Measurements from ENCODE around the gene C6orf163. TPM values are rescaled to one million over a fixed set of nuclear protein-coding genes. Genes with fewer than 3 reads are reported as not detected.

Gene C6orf163
- total and polyA plus RNA-seq, 2 of the 4 experiments (the other 2 are of a cell fraction): 0.55 to 0.90 TPM

DNA sequence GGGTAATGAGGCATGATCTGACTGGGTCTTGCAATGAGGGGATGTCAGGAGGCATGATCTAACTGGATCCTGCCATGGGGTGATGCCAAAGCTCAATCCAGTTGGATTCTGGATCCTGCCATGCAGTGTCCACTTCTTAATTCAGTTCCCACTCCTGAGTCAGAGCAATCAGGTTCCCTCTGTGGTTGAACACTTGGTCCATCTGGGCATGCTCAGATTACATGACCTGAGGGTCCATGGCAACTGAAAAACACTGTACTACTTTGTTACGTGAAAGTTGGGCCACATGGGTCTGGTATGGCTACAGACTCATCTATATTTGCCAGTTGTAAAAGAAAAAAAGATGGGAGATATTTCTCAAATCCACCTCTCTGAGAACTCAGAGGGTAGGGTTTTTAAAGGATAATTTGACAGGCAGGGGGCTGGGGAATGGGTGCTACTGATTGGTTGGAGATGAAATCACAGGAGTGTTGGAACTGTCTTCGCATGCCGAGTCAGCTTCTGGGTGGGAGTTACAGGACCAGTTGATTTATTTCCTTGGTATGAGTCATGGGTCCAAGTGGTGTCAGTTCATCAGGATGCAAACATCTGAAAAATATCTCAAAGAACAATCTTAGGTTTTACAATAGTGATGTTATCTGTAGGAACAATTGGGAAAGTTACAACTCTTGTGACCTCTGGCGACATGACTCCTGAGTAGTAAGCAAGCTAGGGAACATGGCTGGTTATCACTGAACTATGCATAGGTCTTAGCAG, 21.6 kb downstream of the C6orf163 start:
- Histone ChIP-seq H3K4me3 (ENCODE audit: insufficient read depth, low read depth, low read length) (no peak overlapping the region), H3K9me1 (ENCODE audit: insufficient read depth, low read length) (no peaks in the 10 kb centered on the region), H3K18ac (ENCODE audit: low read depth, low read length) (no peak overlapping the region), H3K79me1 (ENCODE audit: low read depth in 1 of 2, low read length in 2 of 2) (no peaks in the 10 kb centered on the region), H4K91ac (ENCODE audit: insufficient read depth, low read depth, low read length) (no peak overlapping the region), H3K14ac (replicated peaks; ENCODE audit: low read depth, low read length) (no peak overlapping the region), H3K4ac (ENCODE audit: low read depth, low read length) (no peak overlapping the region), H3K4me2 (ENCODE audit: low read depth, low read length) (no peak overlapping the region), H2AK9ac (replicated peaks; ENCODE audit: low read depth, low read length, poor library complexity) (no peak overlapping the region), H3K36me3 (ENCODE audit: control insufficient read depth, insufficient read depth, low read length) (no peaks in the 10 kb centered on the region), H3K23ac (ENCODE audit: low read depth, low read length) (no peak overlapping the region), H4K5ac (ENCODE audit: low read depth, low read length) (no peak overlapping the region), H3K27ac (ENCODE audit: insufficient read depth, low read length) (no peak overlapping the region), H3K9me3 (ENCODE audit: control insufficient read depth, insufficient read depth, low read length) (peaks cover 2% of the 10 kb centered on the region; the same call in 1 of the 2 replicates), H2BK120ac (ENCODE audit: low read depth, low read length) (no peak overlapping the region), H3K9ac (ENCODE audit: low read depth, low read length) (no peak overlapping the region), H2BK20ac (ENCODE audit: low read depth, low read length) (no peak overlapping the region), H2AK5ac (ENCODE audit: low read depth, low read length) (no peak overlapping the region), H4K20me1 (ENCODE audit: insufficient read depth, low read length) (no peaks in the 10 kb centered on the region), H3K27me3 (ENCODE audit: control insufficient read depth, insufficient read depth, low read length) (no peaks in the 10 kb centered on the region), H3K4me1 (ENCODE audit: control insufficient read depth, insufficient read depth, low read length) (no peaks in the 10 kb centered on the region), H2AFZ (replicated peaks; ENCODE audit: low read length, poor library complexity) (no peak overlapping the region), H3K56ac (ENCODE audit: extremely low read depth, insufficient read depth, low read length) (no peak overlapping the region), H4K8ac (ENCODE audit: low read depth in 2 of 2, low read length in 2 of 2) (no peak overlapping the region), H2BK15ac (ENCODE audit: low read depth, low read length) (no peak overlapping the region), H2BK5ac (ENCODE audit: low read depth, low read length, poor library complexity, severe bottlenecking) (no peak overlapping the region)
- no TSS peak for BruUV-seq (replicated peaks)
- ChIA-PET CTCF (no interaction called here), POLR2A (ENCODE audit: unreplicated experiment) (no interaction called here)
- dilution Hi-C loops (cut with HindIII; ENCODE audit: low sequenced_read_pairs, unreplicated experiment): no loop called here
- in situ Hi-C loops (cut with MboI; ENCODE audit: low sequenced_read_pairs): no loop called here
- ATAC-seq (ENCODE audit: low read depth): no peak
- TF ChIP-seq RAD21 (IDR thresholded peaks at IDR 0.05; ENCODE audit: low read length): no peak
- TF ChIP-seq, protein P1, sequence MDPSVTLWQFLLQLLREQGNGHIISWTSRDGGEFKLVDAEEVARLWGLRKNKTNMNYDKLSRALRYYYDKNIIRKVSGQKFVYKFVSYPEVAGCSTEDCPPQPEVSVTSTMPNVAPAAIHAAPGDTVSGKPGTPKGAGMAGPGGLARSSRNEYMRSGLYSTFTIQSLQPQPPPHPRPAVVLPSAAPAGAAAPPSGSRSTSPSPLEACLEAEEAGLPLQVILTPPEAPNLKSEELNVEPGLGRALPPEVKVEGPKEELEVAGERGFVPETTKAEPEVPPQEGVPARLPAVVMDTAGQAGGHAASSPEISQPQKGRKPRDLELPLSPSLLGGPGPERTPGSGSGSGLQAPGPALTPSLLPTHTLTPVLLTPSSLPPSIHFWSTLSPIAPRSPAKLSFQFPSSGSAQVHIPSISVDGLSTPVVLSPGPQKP (IDR thresholded peaks at IDR 0.05; ENCODE audit: borderline replicate concordance, low read depth, low read length): no peak
- TF ChIP-seq FOS (IDR thresholded peaks at IDR 0.05; ENCODE audit: low read depth, low read length): no peak
- no peak for TF ChIP-seq MAZ (IDR thresholded peaks at IDR 0.05; ENCODE audit: borderline replicate concordance, low read depth, low read length)
- no peak for TF ChIP-seq RFX5 (IDR thresholded peaks at IDR 0.05; ENCODE audit: low read depth, low read length)
- TF ChIP-seq CHD1 (IDR thresholded peaks at IDR 0.05; ENCODE audit: low read depth, low read length): no peak
- no peak for TF ChIP-seq CEBPB (IDR thresholded peaks at IDR 0.05; ENCODE audit: low read depth, low read length)
- 100% methylated on average over 1 of the region's 4 CpGs; no CpG with 5 or more reads in 1 of the 2 experiments for WGBS, 2 experiments (ENCODE audit: extremely low coverage in 2 of 2, insufficient read length in 1 of 2)
- intact Hi-C loops (cut with micrococcal nuclease): no loop called here
- DNase-seq: peak; percentile 8

All from IMR-90 (cell line).